Fibroblast of mammary gland (primary cell): ENCODE measurements around the gene PTPN7.
"Not testable (repeated sequence)": the region's sequence is repeated elsewhere in the genome, so short reads cannot be mapped to it uniquely, and the experiment has no call there.

Experiments used
- DNase-seq: peaks from one replicate; pipeline ENCODE4 v3.0.0-alpha.2; 2010; ENCODE audit warnings: low read depth
- H3K4me3 ChIP-seq: 2 replicates; pipeline ENCODE4 v1.5.1; 2011; ENCODE audit warnings: low read depth, mild to moderate bottlenecking, low read length, moderate library complexity; ENCODE audit not compliant: control insufficient read depth
- CTCF ChIP-seq: conservative IDR thresholded peaks from 2 replicates; pipeline ENCODE4 v1.5.1; 2011; ENCODE audit warnings: low read depth, low read length, inconsistent platforms; ENCODE audit not compliant: control insufficient read depth, insufficient read depth

The PTPN7 gene

GRCh38 chr1:202198366-202198724 lies 37.9 kb upstream of the PTPN7 start:
- TF ChIP-seq CTCF = no peak
- DNase-seq = no peak
- no peak overlapping the region for H3K4me3 ChIP-seq

- no peak for DNase-seq
- no peak for TF ChIP-seq CTCF
- H3K4me3 ChIP-seq = no peak overlapping the region
Observed at GRCh38 chr1:202197653-202198365, 37.4 kb upstream of the PTPN7 start.

- DNase-seq = no peak
- TF ChIP-seq CTCF = no peak
- H3K4me3 ChIP-seq = no peak overlapping the region
Observed at GRCh38 chr1:202194328-202194648, 33.9 kb upstream of the PTPN7 start.

- H3K4me3 ChIP-seq = no peak within 1 kb of the TSS
- no peak for DNase-seq
- no peak for TF ChIP-seq CTCF
Observed at GRCh38 chr1:202193614-202194327, 33.4 kb upstream of the PTPN7 start, which contains the start of gene LGR6. Gene LGR6, plus strand, starts transcription at chr1:202193799. Its CDS starts 191 bp downstream, at chr1:202193990.

- no peak overlapping the region for H3K4me3 ChIP-seq
- peak; percentile 44 for DNase-seq
- TF ChIP-seq CTCF = peak; percentile 80
Observed at GRCh38 chr1:202192770-202193613, 32.6 kb upstream of the PTPN7 start.

GRCh38 chr1:202191391-202191790 lies 31.0 kb upstream of the PTPN7 start:
- not testable (repeated sequence) for DNase-seq

More at GRCh38 chr1:202191391-202191790, 31.0 kb upstream of the PTPN7 start:
- not testable (repeated sequence) for H3K4me3 ChIP-seq
